ENCODE results near the gene METTL15.

GRCh38 chr11:28123151-28123581, 15.0 kb downstream of the METTL15 start:
- TF ChIP-seq POLR2A (IDR thresholded peaks at IDR 0.05; ENCODE audit: low read length) (no peak), GATA1 (IDR thresholded peaks at IDR 0.05; ENCODE audit: low read depth, low read length) (no peak)
